Activated T-helper 17 cell treated with anti-CD3 and anti-CD28 coated beads, Interleukin-2, amount 50 U/mL, for 72 hours (primary cell): ENCODE measurements around the gene SHISA6. TPM values are rescaled to one million over a fixed set of nuclear protein-coding genes. Genes with fewer than 3 reads are reported as not detected.

Experiments
- ATAC-seq: fragments of 150-1000 bp; cut with Tn5 transposase; replicated peaks from 2 replicates; pipeline ENCODE4 v1.10.0; 2021; ENCODE audit warnings: mild to moderate bottlenecking, moderate library complexity
- H3K27ac Mint-ChIP-seq: one replicate; pipeline ENCODE4 v1.8.0; 2022; ENCODE audit warnings: mixed read lengths
- H3K27me3 Mint-ChIP-seq: one replicate; pipeline ENCODE4 v1.8.0; 2022; ENCODE audit warnings: mixed read lengths
- H3K36me3 Mint-ChIP-seq: one replicate; pipeline ENCODE4 v1.8.0; 2022; ENCODE audit warnings: low read depth, mild to moderate bottlenecking, mixed read lengths
- H3K4me1 Mint-ChIP-seq: one replicate; pipeline ENCODE4 v1.8.0; 2022; ENCODE audit warnings: mixed read lengths
- H3K4me3 Mint-ChIP-seq: one replicate; pipeline ENCODE4 v1.8.0; 2022; ENCODE audit warnings: mild to moderate bottlenecking, mixed read lengths
- H3K9me3 Mint-ChIP-seq: one replicate; pipeline ENCODE4 v1.8.0; 2022; ENCODE audit warnings: mixed read lengths
- total RNA-seq, 2 donors: library from RNA; stranded (reverse); gene quantifications; one replicate each; pipeline ENCODE4 v1.2.3, GENCODE V29; 2022

Gene SHISA6
- total RNA-seq, 2 donors from 2014 or later, result not detected

DNA sequence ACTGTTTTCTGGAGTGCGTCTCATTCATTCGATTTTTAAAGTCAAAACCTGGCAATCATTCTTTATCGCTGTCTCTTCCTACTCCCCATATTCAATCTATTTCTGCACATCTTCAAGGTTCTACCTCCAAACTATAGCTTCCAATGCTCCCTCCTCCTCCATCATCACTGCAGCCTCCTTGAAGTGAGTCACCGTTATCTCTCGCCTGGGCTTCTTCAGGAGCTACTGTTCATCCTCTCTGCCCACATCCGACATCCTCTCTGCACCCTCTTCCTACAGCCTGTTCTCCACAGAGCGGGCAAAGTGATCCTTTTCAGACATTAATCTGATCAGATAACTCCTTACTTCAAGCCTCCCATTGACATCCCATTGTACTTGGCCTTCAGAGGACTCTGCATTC lies 213.1 kb downstream of the SHISA6 start:
- ATAC-seq, result no peak
- H3K9me3 Mint-ChIP-seq, result peaks cover 8% of the 10 kb centered on the region
- H3K4me1 Mint-ChIP-seq, result no peaks in the 10 kb centered on the region
- H3K36me3 Mint-ChIP-seq, result no peaks in the 10 kb centered on the region
- no peak overlapping the region for H3K4me3 Mint-ChIP-seq
- H3K27me3 Mint-ChIP-seq, result no peaks in the 10 kb centered on the region
- no peak overlapping the region for H3K27ac Mint-ChIP-seq

GRCh38 chr17:11458279-11458678 lies 217.3 kb downstream of the SHISA6 start:
- no peak overlapping the region for H3K27ac Mint-ChIP-seq
- H3K4me3 Mint-ChIP-seq, result no peak overlapping the region
- peaks cover 11% of the 10 kb centered on the region for H3K9me3 Mint-ChIP-seq
- no peaks in the 10 kb centered on the region for H3K4me1 Mint-ChIP-seq
- ATAC-seq, result no peak
- no peaks in the 10 kb centered on the region for H3K27me3 Mint-ChIP-seq
- H3K36me3 Mint-ChIP-seq, result no peaks in the 10 kb centered on the region

- H3K36me3 Mint-ChIP-seq, result no peaks in the 10 kb centered on the region
- H3K4me1 Mint-ChIP-seq, result no peaks in the 10 kb centered on the region
- no peaks in the 10 kb centered on the region for H3K27me3 Mint-ChIP-seq
- ATAC-seq, result no peak
- no peak overlapping the region for H3K4me3 Mint-ChIP-seq
- H3K27ac Mint-ChIP-seq, result no peak overlapping the region
- peaks cover 7% of the 10 kb centered on the region for H3K9me3 Mint-ChIP-seq
Observed at GRCh38 chr17:11459861-11460331, 218.9 kb downstream of the SHISA6 start.

GRCh38 chr17:11461993-11462548 lies 221.1 kb downstream of the SHISA6 start:
- Mint-ChIP-seq H3K9me3 (peaks cover 3% of the 10 kb centered on the region), H3K36me3 (no peaks in the 10 kb centered on the region), H3K4me3 (no peak overlapping the region), H3K27ac (no peak overlapping the region), H3K4me1 (no peaks in the 10 kb centered on the region), H3K27me3 (no peaks in the 10 kb centered on the region)
- ATAC-seq, result no peak

- H3K27me3 Mint-ChIP-seq, result no peaks in the 10 kb centered on the region
- H3K9me3 Mint-ChIP-seq, result peaks cover 4% of the 10 kb centered on the region
- no peak overlapping the region for H3K4me3 Mint-ChIP-seq
- ATAC-seq, result no peak
- H3K27ac Mint-ChIP-seq, result no peak overlapping the region
- no peaks in the 10 kb centered on the region for H3K4me1 Mint-ChIP-seq
- no peaks in the 10 kb centered on the region for H3K36me3 Mint-ChIP-seq
Observed at GRCh38 chr17:11467639-11468038, 226.6 kb downstream of the SHISA6 start.

DNA sequence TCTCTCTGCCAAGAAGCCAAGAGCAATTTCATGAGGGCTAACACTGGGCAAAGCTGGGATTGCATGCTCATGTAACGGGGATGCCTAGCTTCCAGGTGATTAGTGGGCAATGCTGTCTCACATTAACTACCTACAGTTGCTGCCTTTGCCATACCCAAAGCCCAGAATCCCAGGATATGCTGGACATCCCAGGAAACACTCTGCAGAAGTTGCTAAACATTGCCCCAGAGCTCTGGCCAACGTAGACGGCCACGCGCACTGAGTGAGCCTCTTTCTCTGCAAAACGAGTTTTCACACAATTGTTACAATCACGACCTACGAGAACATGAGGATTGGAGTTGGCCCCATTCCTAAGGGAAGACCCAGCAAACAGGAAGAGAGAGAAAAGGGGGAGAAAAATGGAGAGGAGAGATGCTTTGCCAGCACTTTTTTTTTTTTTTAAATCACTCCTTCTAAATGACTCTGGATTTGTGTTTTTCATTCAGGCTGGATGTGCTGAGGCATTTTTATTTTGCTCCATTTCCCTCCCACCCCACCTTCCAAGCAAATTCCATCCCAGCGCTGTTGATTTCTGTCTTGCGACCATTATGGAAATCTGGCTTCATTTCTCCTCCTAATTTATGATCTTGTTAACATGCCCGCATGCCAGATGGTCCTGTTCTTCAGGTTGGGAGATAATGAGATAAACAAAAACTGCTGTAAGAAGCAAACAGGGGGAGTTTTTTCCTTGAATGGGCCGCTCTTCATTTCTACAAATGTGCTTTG lies 244.5 kb downstream of the SHISA6 start:
- Mint-ChIP-seq H3K27me3 (peaks cover 3% of the 10 kb centered on the region), H3K36me3 (no peaks in the 10 kb centered on the region), H3K4me3 (no peak overlapping the region), H3K27ac (no peak overlapping the region), H3K4me1 (no peaks in the 10 kb centered on the region), H3K9me3 (peaks cover 20% of the 10 kb centered on the region)
- ATAC-seq, result no peak

GRCh38 chr17:11486101-11486867 lies 245.3 kb downstream of the SHISA6 start:
- Mint-ChIP-seq H3K27me3 (peaks cover 3% of the 10 kb centered on the region), H3K4me3 (no peak overlapping the region), H3K36me3 (no peaks in the 10 kb centered on the region), H3K9me3 (peaks cover 24% of the 10 kb centered on the region), H3K4me1 (no peaks in the 10 kb centered on the region), H3K27ac (no peak overlapping the region)
- ATAC-seq, result no peak

- Mint-ChIP-seq H3K4me3 (no peak overlapping the region), H3K27ac (no peak overlapping the region), H3K36me3 (no peaks in the 10 kb centered on the region), H3K4me1 (no peaks in the 10 kb centered on the region), H3K9me3 (peaks cover 21% of the 10 kb centered on the region), H3K27me3 (peaks cover 3% of the 10 kb centered on the region)
- ATAC-seq, result no peak
Observed at GRCh38 chr17:11486868-11487310, 245.9 kb downstream of the SHISA6 start.

DNA sequence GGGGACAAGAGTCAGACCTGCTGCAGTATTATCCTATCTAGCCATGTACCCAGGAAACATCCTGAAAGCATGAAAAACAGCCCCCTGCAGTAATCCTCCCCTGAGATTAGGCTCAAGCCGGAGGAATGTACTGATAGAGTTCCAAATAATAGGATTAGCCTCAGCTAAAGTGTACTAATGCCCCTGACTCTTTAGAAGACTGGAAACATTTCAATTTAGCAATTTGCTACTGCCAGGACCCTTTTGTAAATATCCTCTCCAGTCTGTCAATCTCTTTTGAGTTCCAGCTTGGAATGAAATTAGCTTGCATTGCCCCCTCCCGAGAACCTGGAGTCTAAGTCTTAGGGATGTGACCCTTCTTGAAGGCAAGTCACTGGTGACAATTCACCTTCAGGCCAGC lies 246.5 kb downstream of the SHISA6 start:
- Mint-ChIP-seq H3K4me1 (no peaks in the 10 kb centered on the region), H3K9me3 (peaks cover 19% of the 10 kb centered on the region), H3K4me3 (no peak overlapping the region), H3K27me3 (peaks cover 1% of the 10 kb centered on the region), H3K36me3 (no peaks in the 10 kb centered on the region), H3K27ac (no peak overlapping the region)
- ATAC-seq, result no peak

GRCh38 chr17:11488407-11488806 lies 247.4 kb downstream of the SHISA6 start:
- no peaks in the 10 kb centered on the region for H3K27me3 Mint-ChIP-seq
- H3K9me3 Mint-ChIP-seq, result peaks cover 16% of the 10 kb centered on the region
- no peaks in the 10 kb centered on the region for H3K4me1 Mint-ChIP-seq
- H3K4me3 Mint-ChIP-seq, result no peak overlapping the region
- H3K36me3 Mint-ChIP-seq, result no peaks in the 10 kb centered on the region
- ATAC-seq, result no peak
- no peak overlapping the region for H3K27ac Mint-ChIP-seq

GRCh38 chr17:11490171-11490755 lies 249.2 kb downstream of the SHISA6 start:
- Mint-ChIP-seq H3K27me3 (no peaks in the 10 kb centered on the region), H3K9me3 (peaks cover 13% of the 10 kb centered on the region), H3K36me3 (no peaks in the 10 kb centered on the region), H3K27ac (no peak overlapping the region), H3K4me1 (no peaks in the 10 kb centered on the region), H3K4me3 (no peak overlapping the region)
- no peak for ATAC-seq

GRCh38 chr17:11492511-11492910 lies 251.5 kb downstream of the SHISA6 start:
- H3K27ac Mint-ChIP-seq, result no peak overlapping the region
- no peak for ATAC-seq
- peaks cover 16% of the 10 kb centered on the region for H3K9me3 Mint-ChIP-seq
- no peak overlapping the region for H3K4me3 Mint-ChIP-seq
- H3K27me3 Mint-ChIP-seq, result no peaks in the 10 kb centered on the region
- H3K36me3 Mint-ChIP-seq, result no peaks in the 10 kb centered on the region
- no peaks in the 10 kb centered on the region for H3K4me1 Mint-ChIP-seq

DNA sequence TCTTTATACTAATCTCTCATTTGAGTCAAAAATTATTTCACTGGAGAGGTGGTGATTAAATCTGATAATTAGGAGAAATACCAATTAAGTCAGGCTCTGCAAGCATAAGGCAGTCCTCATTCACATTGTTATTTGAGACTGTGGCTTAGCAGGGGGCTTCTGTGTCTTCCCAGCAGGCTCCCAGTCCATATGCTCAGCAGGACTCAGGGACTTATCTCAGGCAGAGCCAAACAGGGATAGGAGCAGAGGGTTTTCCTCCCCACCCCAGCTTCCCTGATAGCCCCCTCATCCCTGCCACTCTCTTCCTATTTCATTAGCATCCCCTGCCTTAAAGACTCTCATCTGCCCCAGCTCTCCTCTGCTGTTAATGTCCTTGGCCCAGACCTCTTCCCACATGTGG lies 252.9 kb downstream of the SHISA6 start:
- ATAC-seq, result no peak
- H3K9me3 Mint-ChIP-seq, result peaks cover 16% of the 10 kb centered on the region
- no peak overlapping the region for H3K4me3 Mint-ChIP-seq

DNA sequence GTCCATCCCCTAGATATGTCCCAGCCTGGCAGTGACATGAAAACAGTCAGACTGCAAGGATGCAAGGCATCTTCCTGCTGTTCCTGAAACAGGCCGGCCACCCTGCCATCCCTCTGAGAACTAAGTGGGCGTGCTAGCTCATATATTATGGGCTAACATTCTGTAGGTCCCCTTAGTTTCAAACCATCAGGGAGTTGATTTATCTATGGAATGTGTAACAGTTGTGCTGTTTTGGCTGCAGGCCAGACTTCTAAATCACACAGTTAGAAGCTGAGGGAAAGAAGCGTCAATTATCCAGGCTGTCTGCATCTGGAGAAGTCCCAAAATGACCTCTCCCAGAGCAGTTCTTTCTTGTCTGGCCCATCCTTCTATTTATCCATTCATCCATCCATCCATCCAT lies 254.6 kb downstream of the SHISA6 start:
- no peak for ATAC-seq
- H3K9me3 Mint-ChIP-seq, result peaks cover 9% of the 10 kb centered on the region
- H3K4me1 Mint-ChIP-seq, result no peaks in the 10 kb centered on the region
- no peaks in the 10 kb centered on the region for H3K27me3 Mint-ChIP-seq
- no peak overlapping the region for H3K4me3 Mint-ChIP-seq
- H3K36me3 Mint-ChIP-seq, result no peaks in the 10 kb centered on the region
- H3K27ac Mint-ChIP-seq, result no peak overlapping the region

More for the DNA sequence above, 252.9 kb downstream of the SHISA6 start:
- Mint-ChIP-seq H3K36me3 (no peaks in the 10 kb centered on the region), H3K27ac (no peak overlapping the region), H3K27me3 (no peaks in the 10 kb centered on the region), H3K4me1 (no peaks in the 10 kb centered on the region)
